OCI-LY1 (cell line): Measurements from ENCODE around the gene HOXB4.

Source experiments
- H2AFZ ChIP-seq: fragments of 200-600 bp; sonication (generic), shearing (Covaris generic); 2 replicates; pipeline ENCODE4 v1.6.0; 2014; ENCODE audit warnings: antibody characterized with exemption, mild to moderate bottlenecking, low read length
- H3F3A ChIP-seq: fragments of 200-600 bp; sonication (generic), shearing (Covaris generic); 2 replicates; pipeline ENCODE4 v1.6.0; 2014; ENCODE audit warnings: mild to moderate bottlenecking, antibody characterized with exemption, low read length, moderate library complexity; ENCODE audit not compliant: insufficient read depth
- H3K27ac ChIP-seq: fragments of 200-600 bp; sonication (generic); 2 replicates; pipeline ENCODE4 v1.5.1; 2014; ENCODE audit warnings: low read length, mixed run types, mild to moderate bottlenecking, low read depth; ENCODE audit not compliant: poor library complexity, severe bottlenecking
- H3K27me3 ChIP-seq: fragments of 200-600 bp; sonication (generic); 2 replicates; pipeline ENCODE4 v1.6.0; 2014; ENCODE audit warnings: antibody characterized with exemption, mild to moderate bottlenecking, low read length, moderate library complexity; ENCODE audit not compliant: insufficient read depth
- H3K36me3 ChIP-seq: fragments of 200-600 bp; sonication (generic); 2 replicates; pipeline ENCODE4 v1.6.1; 2014; ENCODE audit warnings: mild to moderate bottlenecking, antibody characterized with exemption, low read length, moderate library complexity, mixed read lengths; ENCODE audit not compliant: insufficient read depth
- H3K4me1 ChIP-seq: fragments of 200-600 bp; sonication (generic); 2 replicates; pipeline ENCODE4 v1.5.1; 2014; ENCODE audit warnings: mild to moderate bottlenecking, low read length, moderate library complexity; ENCODE audit not compliant: insufficient read depth, severe bottlenecking
- H3K4me2 ChIP-seq: fragments of 200-600 bp; sonication (generic), shearing (Covaris generic); 2 replicates; pipeline ENCODE4 v1.6.1; 2014; ENCODE audit warnings: low read length
- H3K4me3 ChIP-seq: fragments of 200-600 bp; sonication (generic); 2 replicates; pipeline ENCODE4 v1.5.1; 2014; ENCODE audit warnings: low read length, low read depth, mild to moderate bottlenecking, mixed read lengths; ENCODE audit not compliant: poor library complexity, severe bottlenecking
- H3K79me2 ChIP-seq: fragments of 200-600 bp; shearing (Covaris generic); 2 replicates; pipeline ENCODE4 v1.6.1; 2016; ENCODE audit warnings: mixed run types, low read length, mixed read lengths; ENCODE audit not compliant: insufficient read depth
- H3K9ac ChIP-seq: fragments of 200-600 bp; sonication (generic), shearing (Covaris generic); 2 replicates; pipeline ENCODE4 v1.6.1; 2014; ENCODE audit warnings: mild to moderate bottlenecking, low read length, mixed read lengths
- H3K9me2 ChIP-seq: fragments of 200-600 bp; sonication (generic), shearing (Covaris generic); 2 replicates; pipeline ENCODE4 v1.6.1; 2014; ENCODE audit warnings: low read depth, mild to moderate bottlenecking, low read length, mixed read lengths
- H3K9me3 ChIP-seq: fragments of 200-600 bp; shearing (Covaris generic); 2 replicates; pipeline ENCODE4 v1.6.1; 2014; ENCODE audit warnings: low read length, mixed read lengths
- H4K20me1 ChIP-seq: fragments of 200-600 bp; sonication (generic), shearing (Covaris generic); 2 replicates; pipeline ENCODE4 v1.6.0; 2016; ENCODE audit warnings: mild to moderate bottlenecking, low read length; ENCODE audit not compliant: insufficient read depth
- EZH2 ChIP-seq: fragments of 200-600 bp; sonication (generic), shearing (Covaris generic); IDR thresholded peaks from 2 replicates; pipeline ENCODE4 v1.8.0; 2017; ENCODE audit warnings: borderline replicate concordance, mixed run types, mild to moderate bottlenecking, antibody characterized with exemption, low read length, moderate library complexity, mixed read lengths
- TF ChIP-seq, protein P1 (sequence below): fragments of 200-600 bp; sonication (generic), shearing (Covaris generic); IDR thresholded peaks from 2 replicates; pipeline ENCODE4 v1.5.1; 2017; ENCODE audit warnings: mild to moderate bottlenecking, antibody characterized with exemption, low read length, moderate library complexity, mixed read lengths

HOXB4 gene

DNA sequence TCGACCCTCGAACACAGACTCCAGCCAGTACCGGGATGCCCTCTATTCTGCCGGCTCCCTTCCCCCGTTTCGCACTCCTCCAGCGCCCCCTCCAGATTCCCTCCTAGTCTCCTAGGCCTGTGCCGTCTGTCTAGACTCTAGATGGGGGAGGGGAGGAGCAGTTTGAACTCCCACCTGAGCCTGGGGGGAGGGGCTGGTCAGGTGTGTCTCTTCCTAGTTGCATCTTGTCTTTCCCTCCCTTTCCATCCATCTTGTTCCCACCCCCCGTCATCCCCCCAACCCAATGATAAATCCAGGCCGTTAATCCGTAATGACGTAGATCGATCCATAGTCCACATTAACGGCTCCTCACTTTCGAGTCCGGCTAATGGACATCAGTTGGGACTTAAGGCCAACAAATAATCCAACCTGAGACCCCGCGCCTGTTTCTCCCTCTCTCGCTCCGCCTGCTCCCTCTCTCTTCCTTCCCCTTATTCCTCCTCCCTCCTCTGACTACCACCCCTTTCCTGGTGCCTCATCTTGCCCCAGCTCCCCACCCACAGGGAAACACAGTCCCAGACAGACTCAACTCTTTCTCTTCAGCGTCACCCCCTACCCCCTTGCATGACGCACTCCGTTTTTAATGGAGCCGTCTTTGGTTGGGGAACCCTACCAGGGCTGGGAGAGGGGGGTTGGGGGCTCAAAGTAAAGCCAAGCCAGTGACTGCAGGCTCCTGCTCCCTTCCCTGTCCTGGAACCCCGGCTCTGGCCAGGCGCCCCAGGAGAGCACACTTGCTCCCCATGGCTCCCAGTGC is 18.8 kb upstream of the HOXB4 start:
- Histone ChIP-seq H3K4me2 (no peak overlapping the region), H3K79me2 (no peaks in the 10 kb centered on the region), H3K9ac (no peak overlapping the region), H3K36me3 (no peaks in the 10 kb centered on the region), H2AFZ (no peak overlapping the region), H4K20me1 (no peaks in the 10 kb centered on the region), H3K4me3 (no peak overlapping the region), H3K4me1 (no peaks in the 10 kb centered on the region), H3K27me3 (peaks cover 3% of the 10 kb centered on the region; the same call in 1 of the 2 replicates), H3K9me3 (no peaks in the 10 kb centered on the region), H3K27ac (no peak overlapping the region), H3K9me2 (no peaks in the 10 kb centered on the region), H3F3A (no peaks in the 10 kb centered on the region)
- no peak for TF ChIP-seq EZH2
- TF ChIP-seq, protein P1, sequence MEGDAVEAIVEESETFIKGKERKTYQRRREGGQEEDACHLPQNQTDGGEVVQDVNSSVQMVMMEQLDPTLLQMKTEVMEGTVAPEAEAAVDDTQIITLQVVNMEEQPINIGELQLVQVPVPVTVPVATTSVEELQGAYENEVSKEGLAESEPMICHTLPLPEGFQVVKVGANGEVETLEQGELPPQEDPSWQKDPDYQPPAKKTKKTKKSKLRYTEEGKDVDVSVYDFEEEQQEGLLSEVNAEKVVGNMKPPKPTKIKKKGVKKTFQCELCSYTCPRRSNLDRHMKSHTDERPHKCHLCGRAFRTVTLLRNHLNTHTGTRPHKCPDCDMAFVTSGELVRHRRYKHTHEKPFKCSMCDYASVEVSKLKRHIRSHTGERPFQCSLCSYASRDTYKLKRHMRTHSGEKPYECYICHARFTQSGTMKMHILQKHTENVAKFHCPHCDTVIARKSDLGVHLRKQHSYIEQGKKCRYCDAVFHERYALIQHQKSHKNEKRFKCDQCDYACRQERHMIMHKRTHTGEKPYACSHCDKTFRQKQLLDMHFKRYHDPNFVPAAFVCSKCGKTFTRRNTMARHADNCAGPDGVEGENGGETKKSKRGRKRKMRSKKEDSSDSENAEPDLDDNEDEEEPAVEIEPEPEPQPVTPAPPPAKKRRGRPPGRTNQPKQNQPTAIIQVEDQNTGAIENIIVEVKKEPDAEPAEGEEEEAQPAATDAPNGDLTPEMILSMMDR, result no peak

DNA sequence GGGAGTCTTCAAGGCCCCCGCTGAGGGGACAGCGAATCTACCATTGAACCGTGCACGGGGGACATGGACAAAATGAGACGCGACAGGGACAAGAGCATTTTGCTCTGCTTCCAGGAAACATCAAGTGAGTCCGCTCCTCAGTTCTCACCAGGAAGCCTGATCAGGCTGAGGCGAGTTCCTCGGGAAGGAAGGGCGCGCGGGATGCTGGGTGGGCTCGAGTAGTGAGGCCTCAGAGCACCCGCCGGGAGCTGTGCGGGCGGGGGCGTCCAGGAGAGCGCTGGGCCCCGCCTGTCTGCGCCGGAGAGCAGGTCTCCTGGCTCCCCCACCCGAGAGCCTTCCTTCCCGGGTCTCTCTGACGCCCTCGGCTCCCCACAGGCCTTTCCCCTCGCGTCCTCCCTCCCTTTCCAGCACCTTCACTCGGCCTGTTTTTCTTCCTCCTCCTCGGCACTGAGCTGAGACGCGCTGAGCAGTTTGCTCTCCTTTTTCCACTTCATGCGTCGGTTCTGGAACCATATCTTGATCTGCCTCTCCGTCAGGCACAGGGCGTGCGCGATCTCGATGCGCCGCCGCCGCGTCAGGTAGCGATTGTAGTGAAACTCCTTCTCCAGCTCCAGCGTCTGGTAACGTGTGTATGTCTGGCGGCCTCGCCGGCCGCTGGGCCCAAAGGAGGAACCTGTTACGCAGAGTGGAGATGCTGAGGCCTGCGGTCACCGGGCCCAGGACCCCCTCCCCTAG is 18.0 kb upstream of the HOXB4 start:
- Histone ChIP-seq H3K4me1 (no peaks in the 10 kb centered on the region), H3K27ac (no peak overlapping the region), H3K4me2 (no peak overlapping the region), H3K9me2 (no peaks in the 10 kb centered on the region), H2AFZ (no peak overlapping the region), H3K9me3 (no peaks in the 10 kb centered on the region), H3F3A (no peaks in the 10 kb centered on the region), H3K36me3 (no peaks in the 10 kb centered on the region), H3K9ac (no peak overlapping the region), H3K27me3 (no peaks in the 10 kb centered on the region), H3K79me2 (no peaks in the 10 kb centered on the region), H3K4me3 (no peak overlapping the region), H4K20me1 (no peaks in the 10 kb centered on the region)
- TF ChIP-seq, protein P1, result no peak
- TF ChIP-seq EZH2, result no peak

DNA sequence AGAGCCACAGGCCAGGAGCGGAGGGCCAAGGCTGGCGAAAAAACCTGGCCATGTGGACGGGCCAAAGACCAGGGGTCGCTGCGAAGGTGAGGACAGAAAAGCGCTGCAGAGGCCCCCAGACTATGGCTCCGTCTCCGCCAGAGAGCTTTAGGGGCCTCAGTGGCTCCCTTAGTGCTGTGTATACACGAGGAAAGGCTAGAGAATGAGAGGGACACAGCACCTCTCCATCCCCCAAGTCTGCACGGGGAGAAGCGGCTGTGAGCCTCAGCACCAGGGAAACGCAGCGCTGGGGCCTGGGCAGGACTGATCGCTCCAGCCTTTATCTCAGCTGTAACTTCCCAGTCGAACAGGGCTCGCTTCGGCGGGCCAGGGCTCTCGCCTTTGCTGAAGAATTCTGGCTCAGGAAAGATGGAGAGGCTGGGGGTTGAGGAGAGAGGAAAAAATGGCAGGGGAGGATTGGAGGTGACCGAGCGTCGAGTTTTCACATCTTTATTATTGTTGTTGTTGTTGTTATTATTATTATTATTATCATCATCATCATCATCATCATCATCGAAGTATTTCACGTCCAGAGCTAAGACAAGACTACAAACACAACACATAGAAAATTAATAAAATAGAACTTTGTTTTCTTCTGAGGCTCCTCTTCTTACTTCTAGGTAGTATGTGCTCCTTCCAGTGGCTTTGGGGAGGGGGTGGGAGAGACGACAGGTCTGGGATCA is 17.3 kb upstream of the HOXB4 start:
- Histone ChIP-seq H3K79me2 (no peaks in the 10 kb centered on the region), H3K4me3 (no peak overlapping the region), H3K27me3 (no peaks in the 10 kb centered on the region), H3K9ac (no peak overlapping the region), H2AFZ (no peak overlapping the region), H3F3A (no peaks in the 10 kb centered on the region), H4K20me1 (no peaks in the 10 kb centered on the region), H3K9me2 (no peaks in the 10 kb centered on the region), H3K9me3 (no peaks in the 10 kb centered on the region), H3K4me2 (no peak overlapping the region), H3K4me1 (no peaks in the 10 kb centered on the region), H3K27ac (no peak overlapping the region), H3K36me3 (no peaks in the 10 kb centered on the region)
- TF ChIP-seq EZH2, result no peak
- TF ChIP-seq, protein P1, result no peak
